ENCODE measurements around the gene RIC3.

RIC3 gene

DNA sequence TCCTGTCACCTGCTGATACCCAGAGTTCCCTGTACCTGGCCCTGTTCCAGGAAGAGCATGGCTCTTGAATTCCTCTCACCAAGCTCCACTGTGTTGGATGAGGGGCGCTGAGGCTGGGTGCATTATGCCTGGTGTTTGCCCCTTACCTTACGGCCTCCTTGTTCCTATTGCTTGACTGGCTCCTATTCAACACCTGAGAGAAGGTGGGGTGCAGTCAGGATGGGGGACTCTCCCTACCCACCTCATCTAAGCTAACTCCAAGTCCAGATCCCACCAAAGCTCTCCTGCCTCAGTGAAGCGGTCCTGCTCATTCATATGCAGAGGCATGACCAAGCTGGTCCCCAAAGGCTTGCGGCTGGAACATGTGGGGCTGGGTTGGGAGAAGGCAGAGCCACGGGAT is 35.8 kb upstream of the RIC3 start:
- DNase-seq (ENCODE audit: extremely low spot score) = no peak
- CTCF ChIA-PET = no interaction called here
- POLR2A ChIA-PET = no interaction called here
- TF ChIP-seq NFRKB (IDR thresholded peaks at IDR 0.05) = no peak
- no peak for TF ChIP-seq ZNF384 (IDR thresholded peaks at IDR 0.05)
- no peak for TF ChIP-seq FOXM1 (IDR thresholded peaks at IDR 0.05; ENCODE audit: borderline replicate concordance)
- TF ChIP-seq SUZ12 (IDR thresholded peaks at IDR 0.05) = no peak

DNA sequence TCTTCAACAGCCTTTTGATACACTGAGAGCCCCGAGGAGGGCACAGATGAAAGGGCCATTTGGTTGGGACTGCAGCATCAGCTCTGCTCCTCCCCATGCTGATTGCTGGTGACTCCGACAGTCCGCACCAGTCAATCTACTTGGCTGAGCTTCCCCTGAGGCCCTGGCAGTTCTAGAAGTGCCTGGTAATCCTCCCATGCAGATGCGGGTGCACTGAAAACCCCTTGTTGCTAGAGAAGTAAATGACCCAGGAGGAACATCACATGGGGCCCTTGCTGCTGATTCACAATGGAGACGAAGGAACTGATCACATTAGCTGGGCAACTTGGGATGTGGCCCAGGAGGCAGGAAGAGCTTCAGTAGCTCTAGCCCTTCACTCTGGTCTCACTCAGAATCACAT is 35.2 kb upstream of the RIC3 start:
- CTCF ChIA-PET = no interaction called here
- DNase-seq (ENCODE audit: extremely low spot score) = no peak
- TF ChIP-seq FOXA1 (IDR thresholded peaks at IDR 0.05) = no peak
- POLR2A ChIA-PET = no interaction called here

DNA sequence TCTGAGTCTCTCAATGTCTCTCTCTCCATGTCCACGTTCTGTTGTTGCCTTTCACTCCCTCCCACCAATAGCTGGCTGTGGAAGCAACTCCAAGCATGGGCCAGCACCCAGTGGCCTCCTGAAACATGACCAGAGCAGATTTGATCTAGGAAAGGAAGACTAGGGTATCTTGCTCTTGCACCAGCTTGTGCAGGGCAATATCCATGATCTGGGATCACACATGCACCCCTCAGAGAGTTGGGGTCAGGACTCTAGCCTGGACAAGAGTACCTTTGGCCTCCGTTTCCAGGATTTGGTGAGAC is 34.5 kb upstream of the RIC3 start:
- TF ChIP-seq SP1 (IDR thresholded peaks at IDR 0.05) = no peak
- TF ChIP-seq ZNF384 (IDR thresholded peaks at IDR 0.05) = no peak
- TF ChIP-seq HDGF (IDR thresholded peaks at IDR 0.05; ENCODE audit: borderline replicate concordance) = no peak
- TF ChIP-seq SUZ12 (IDR thresholded peaks at IDR 0.05) = no peak
- no peak for TF ChIP-seq TARDBP (IDR thresholded peaks at IDR 0.05)
- no peak for TF ChIP-seq NFRKB (IDR thresholded peaks at IDR 0.05)
- no peak for TF ChIP-seq FOXA1 (IDR thresholded peaks at IDR 0.05)
- TF ChIP-seq ARNT (IDR thresholded peaks at IDR 0.05) = no peak
- no peak for TF ChIP-seq ELF4 (IDR thresholded peaks at IDR 0.05)
- no peak for TF ChIP-seq FOXM1 (IDR thresholded peaks at IDR 0.05; ENCODE audit: borderline replicate concordance)
- no peak for TF ChIP-seq LEF1 (IDR thresholded peaks at IDR 0.05; ENCODE audit: borderline replicate concordance)
- TF ChIP-seq FOXK2 (IDR thresholded peaks at IDR 0.05) = no peak
- no peak for TF ChIP-seq L3MBTL2 (conservative IDR thresholded peaks at IDR 0.05)
- TF ChIP-seq CTBP1 (IDR thresholded peaks at IDR 0.05; ENCODE audit: borderline replicate concordance) = no peak
- no peak for DNase-seq (ENCODE audit: extremely low spot score)
- POLR2A ChIA-PET = no interaction called here
- CTCF ChIA-PET = interaction anchor here (1.2 to 2.2 kb wide), 2 partner anchors 10 to 16 kb away, joined by 4 to 6 read pairs; no protein-coding TSS in a partner anchor

DNA sequence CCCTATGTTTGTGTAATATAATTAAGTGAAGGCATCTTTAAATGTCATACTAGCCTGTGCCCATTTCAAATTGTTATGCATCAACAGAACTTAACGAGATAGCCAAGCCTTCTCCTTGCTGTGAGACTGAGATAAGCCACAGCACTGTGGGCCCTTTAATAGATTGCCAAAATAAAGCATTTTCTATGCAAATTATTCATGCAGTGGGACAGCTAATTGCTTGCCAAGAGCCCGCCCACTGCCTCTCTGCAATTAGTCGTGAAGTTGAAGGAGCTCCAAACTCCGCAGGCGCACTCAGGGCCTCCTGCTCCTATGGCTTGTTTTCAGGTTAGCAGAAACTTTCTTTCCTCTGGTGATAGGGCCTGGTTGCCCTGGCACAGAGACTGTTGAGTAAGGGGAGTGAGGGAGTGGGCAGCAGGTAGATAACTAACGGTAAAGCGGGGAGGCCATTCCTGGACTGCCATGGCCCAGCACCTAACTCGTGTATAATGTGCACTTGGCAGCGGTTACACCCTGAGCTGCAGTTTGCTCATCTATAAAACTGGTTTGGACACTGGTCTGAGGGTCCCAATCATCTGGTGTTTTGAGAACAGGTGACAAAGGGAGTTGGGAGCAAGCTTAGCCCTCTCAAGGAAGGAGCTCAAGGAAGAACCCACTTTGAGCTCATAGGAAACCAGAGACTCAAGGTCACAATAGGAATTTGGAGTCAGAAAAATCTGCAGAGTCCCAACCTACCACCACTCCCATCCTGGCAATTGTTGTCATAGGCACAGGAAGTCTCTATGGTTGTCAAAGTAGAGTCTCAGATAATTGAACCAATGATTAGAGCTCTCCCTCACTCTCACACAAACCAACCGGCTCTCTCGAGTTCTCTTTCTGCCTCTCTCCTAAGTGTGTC is 33.9 kb upstream of the RIC3 start:
- TF ChIP-seq ZNF384 (IDR thresholded peaks at IDR 0.05) = no peak
- no peak for TF ChIP-seq CTBP1 (IDR thresholded peaks at IDR 0.05; ENCODE audit: borderline replicate concordance)
- no peak for TF ChIP-seq ELF4 (IDR thresholded peaks at IDR 0.05)
- TF ChIP-seq NFRKB (IDR thresholded peaks at IDR 0.05) = no peak
- TF ChIP-seq L3MBTL2 (conservative IDR thresholded peaks at IDR 0.05) = no peak
- TF ChIP-seq SUZ12 (IDR thresholded peaks at IDR 0.05) = no peak
- TF ChIP-seq ARNT (IDR thresholded peaks at IDR 0.05) = no peak
- TF ChIP-seq BHLHE40 (IDR thresholded peaks at IDR 0.05; ENCODE audit: borderline replicate concordance) = no peak
- no peak for TF ChIP-seq FOXA1 (IDR thresholded peaks at IDR 0.05)
- TF ChIP-seq SP1 (IDR thresholded peaks at IDR 0.05) = no peak
- TF ChIP-seq, protein P1, sequence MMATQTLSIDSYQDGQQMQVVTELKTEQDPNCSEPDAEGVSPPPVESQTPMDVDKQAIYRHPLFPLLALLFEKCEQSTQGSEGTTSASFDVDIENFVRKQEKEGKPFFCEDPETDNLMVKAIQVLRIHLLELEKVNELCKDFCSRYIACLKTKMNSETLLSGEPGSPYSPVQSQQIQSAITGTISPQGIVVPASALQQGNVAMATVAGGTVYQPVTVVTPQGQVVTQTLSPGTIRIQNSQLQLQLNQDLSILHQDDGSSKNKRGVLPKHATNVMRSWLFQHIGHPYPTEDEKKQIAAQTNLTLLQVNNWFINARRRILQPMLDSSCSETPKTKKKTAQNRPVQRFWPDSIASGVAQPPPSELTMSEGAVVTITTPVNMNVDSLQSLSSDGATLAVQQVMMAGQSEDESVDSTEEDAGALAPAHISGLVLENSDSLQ (IDR thresholded peaks at IDR 0.05) = no peak
- POLR2A ChIA-PET = no interaction called here
- CTCF ChIA-PET = interaction anchor here (1.2 to 2.2 kb wide), 2 partner anchors 10 to 17 kb away, joined by 4 to 6 read pairs; no protein-coding TSS in a partner anchor
- no peak for DNase-seq (ENCODE audit: extremely low spot score)

DNA sequence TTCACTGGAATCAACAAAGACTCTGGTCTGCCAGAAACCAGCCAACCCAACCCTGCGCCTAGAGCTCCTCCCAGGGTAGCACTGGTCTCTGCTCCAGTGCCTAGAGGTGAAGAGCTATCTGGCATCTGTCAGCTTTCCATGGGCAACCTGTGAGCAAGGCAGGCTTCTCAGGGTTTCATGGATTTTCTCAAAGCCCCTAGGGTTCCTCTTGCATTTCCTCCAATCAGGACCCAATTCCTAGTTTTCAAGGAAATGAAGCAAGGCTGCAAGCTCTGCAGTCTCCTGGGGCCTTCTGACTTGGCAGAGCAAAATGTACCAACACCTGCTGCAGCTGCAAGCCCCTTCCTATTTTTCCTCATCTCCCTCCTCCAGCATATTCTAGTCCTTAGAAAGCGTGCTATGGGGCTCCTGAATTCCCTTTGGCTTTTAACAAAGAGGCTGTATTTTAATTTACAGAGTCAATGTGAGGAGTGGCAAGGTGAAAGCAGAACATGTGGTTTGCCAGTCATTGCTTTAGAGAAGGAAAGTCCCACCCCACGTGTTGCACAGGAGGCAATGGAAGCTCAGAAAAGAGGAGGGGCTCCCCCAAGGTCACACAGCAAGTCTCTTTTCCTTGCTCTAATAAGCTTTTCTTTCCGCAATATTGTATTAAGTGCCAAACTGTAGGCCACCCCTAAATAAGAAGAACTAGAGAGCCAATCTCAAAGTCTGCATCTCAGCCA is 33.0 kb upstream of the RIC3 start:
- no peak for DNase-seq (ENCODE audit: extremely low spot score)
- ChIA-PET POLR2A (no interaction called here), CTCF (interaction anchor here (2.2 kb wide), 1 partner anchor 9 kb away, joined by 6 read pairs; no protein-coding TSS in a partner anchor)
- TF ChIP-seq FOXA1 (IDR thresholded peaks at IDR 0.05) (no peak), ARNT (IDR thresholded peaks at IDR 0.05) (no peak), ZNF384 (IDR thresholded peaks at IDR 0.05) (no peak), TARDBP (IDR thresholded peaks at IDR 0.05) (no peak), L3MBTL2 (conservative IDR thresholded peaks at IDR 0.05) (no peak), CTBP1 (IDR thresholded peaks at IDR 0.05; ENCODE audit: borderline replicate concordance) (no peak), SP1 (IDR thresholded peaks at IDR 0.05) (no peak), SUZ12 (IDR thresholded peaks at IDR 0.05) (no peak), BHLHE40 (IDR thresholded peaks at IDR 0.05; ENCODE audit: borderline replicate concordance) (no peak), FOXM1 (IDR thresholded peaks at IDR 0.05; ENCODE audit: borderline replicate concordance) (no peak), FOXK2 (IDR thresholded peaks at IDR 0.05) (no peak), NFRKB (IDR thresholded peaks at IDR 0.05) (no peak), LEF1 (IDR thresholded peaks at IDR 0.05; ENCODE audit: borderline replicate concordance) (no peak), HDGF (IDR thresholded peaks at IDR 0.05; ENCODE audit: borderline replicate concordance) (no peak), ELF4 (IDR thresholded peaks at IDR 0.05) (no peak)
- TF ChIP-seq, protein P1 (IDR thresholded peaks at IDR 0.05) = no peak

DNA sequence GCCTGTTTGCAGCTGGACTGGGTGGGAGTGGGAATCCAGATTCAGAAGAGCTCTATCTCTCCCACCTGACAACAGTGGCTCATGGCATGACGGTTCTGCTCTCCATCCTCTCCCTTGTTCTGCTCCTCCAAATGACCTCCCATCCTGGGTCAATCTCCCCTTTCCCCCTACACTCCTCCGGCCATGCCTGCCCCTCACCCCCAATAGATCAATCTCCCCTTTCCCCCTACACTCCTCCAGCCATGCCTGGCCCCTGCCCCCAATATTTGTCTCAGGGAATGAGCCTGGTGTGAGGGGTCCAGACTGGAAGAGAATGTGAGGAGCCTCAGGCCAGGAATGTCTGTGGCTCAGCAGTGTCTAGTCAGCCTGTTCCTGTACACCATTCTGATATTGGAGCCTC is 30.9 kb upstream of the RIC3 start:
- CTCF ChIA-PET = no interaction called here
- DNase-seq (ENCODE audit: extremely low spot score) = no peak
- TF ChIP-seq HDGF (IDR thresholded peaks at IDR 0.05; ENCODE audit: borderline replicate concordance) (no peak), TARDBP (IDR thresholded peaks at IDR 0.05) (no peak), NFRKB (IDR thresholded peaks at IDR 0.05) (no peak), FOXM1 (IDR thresholded peaks at IDR 0.05; ENCODE audit: borderline replicate concordance) (no peak), BHLHE40 (IDR thresholded peaks at IDR 0.05; ENCODE audit: borderline replicate concordance) (no peak)
- POLR2A ChIA-PET = no interaction called here

DNA sequence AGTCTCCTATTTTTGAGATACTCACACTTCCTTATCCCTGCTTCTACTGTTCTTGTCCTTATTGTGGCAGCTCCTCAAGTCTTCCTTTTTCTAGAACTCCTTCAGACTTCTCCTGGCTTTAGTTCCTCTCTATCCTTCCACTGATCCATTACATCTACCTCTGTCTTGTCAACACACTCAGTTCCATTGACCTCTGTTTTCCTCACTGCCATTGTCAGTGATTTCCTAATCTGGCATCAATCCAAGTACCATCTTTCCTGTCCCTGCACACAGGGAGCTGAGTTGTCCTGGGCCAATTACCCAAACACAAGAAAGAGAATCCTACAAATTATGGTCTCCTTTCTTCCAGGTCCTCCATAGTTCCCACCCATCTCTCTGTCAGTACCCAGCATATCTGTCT is 27.9 kb upstream of the RIC3 start:
- POLR2A ChIA-PET = no interaction called here
- CTCF ChIA-PET = no interaction called here
- no peak for DNase-seq (ENCODE audit: extremely low spot score)
- TF ChIP-seq HDGF (IDR thresholded peaks at IDR 0.05; ENCODE audit: borderline replicate concordance) = no peak
- no peak for TF ChIP-seq CTBP1 (IDR thresholded peaks at IDR 0.05; ENCODE audit: borderline replicate concordance)
- no peak for TF ChIP-seq LEF1 (IDR thresholded peaks at IDR 0.05; ENCODE audit: borderline replicate concordance)
- TF ChIP-seq FOXA1 (IDR thresholded peaks at IDR 0.05) = no peak
- no peak for TF ChIP-seq BHLHE40 (IDR thresholded peaks at IDR 0.05; ENCODE audit: borderline replicate concordance)
- TF ChIP-seq L3MBTL2 (conservative IDR thresholded peaks at IDR 0.05) = no peak
- no peak for TF ChIP-seq FOXK2 (IDR thresholded peaks at IDR 0.05)
- no peak for TF ChIP-seq SUZ12 (IDR thresholded peaks at IDR 0.05)
- TF ChIP-seq ELF4 (IDR thresholded peaks at IDR 0.05) = no peak
- TF ChIP-seq ZNF384 (IDR thresholded peaks at IDR 0.05) = no peak
- no peak for TF ChIP-seq TARDBP (IDR thresholded peaks at IDR 0.05)
- TF ChIP-seq SP1 (IDR thresholded peaks at IDR 0.05) = no peak
- no peak for TF ChIP-seq NFRKB (IDR thresholded peaks at IDR 0.05)
- no peak for TF ChIP-seq FOXM1 (IDR thresholded peaks at IDR 0.05; ENCODE audit: borderline replicate concordance)
- TF ChIP-seq ARNT (IDR thresholded peaks at IDR 0.05) = no peak
- TF ChIP-seq, protein P1 (IDR thresholded peaks at IDR 0.05) = no peak
